PC-3 (cell line): ENCODE data around the gene PLD1. TPM values are rescaled to one million over a fixed set of nuclear protein-coding genes. Genes with fewer than 3 reads are reported as not detected.

Experiments
- ATAC-seq: fragments of 200-7000 bp; cut with Tn5 transposase; 2 replicates; pipeline ENCODE4 v1.9.1; 2020; ENCODE audit warnings: mild to moderate bottlenecking, moderate library complexity
- BruUV-seq: library from RNA; stranded (reverse); fragments of 400-500 nt; replicated peaks from 2 replicates; lab custom pipeline; 2021; lab: Mats Ljungman, UMichigan
- CTCF ChIA-PET: fragments of 300-600 bp; sonication (Branson Sonifier 250); formaldehyde crosslinking; loops from one replicate; lab custom pipeline; 2022; ENCODE audit warnings: antibody characterized with exemption; lab: Charles Lee
- POLR2A ChIA-PET: fragments of 300-600 bp; sonication (Branson Sonifier 250); formaldehyde crosslinking; loops from one replicate; lab custom pipeline; 2022; ENCODE audit warnings: antibody characterized with exemption; ENCODE audit not compliant: unreplicated experiment; lab: Charles Lee
- DNase-seq: peaks from one replicate; pipeline ENCODE4 v3.0.0-alpha.2; 2015
- H2AFZ ChIP-seq: fragments of 300-600 bp; sonication (generic); 2 replicates; pipeline ENCODE4 v1.6.0; 2016; ENCODE audit warnings: antibody characterized with exemption, low read length
- H3F3A ChIP-seq: fragments of 300-600 bp; sonication (generic); one replicate; pipeline ENCODE4 v1.6.0; 2017; ENCODE audit warnings: antibody characterized with exemption, low read length, control low read depth, mild to moderate bottlenecking; ENCODE audit not compliant: unreplicated experiment
- H3K27ac ChIP-seq: fragments of 300-600 bp; sonication (generic); 2 replicates; pipeline ENCODE4 v1.5.1; 2016; ENCODE audit warnings: mild to moderate bottlenecking, low read length
- H3K27me3 ChIP-seq: fragments of 300-600 bp; sonication (generic); 2 replicates; pipeline ENCODE4 v1.6.1; 2016; ENCODE audit warnings: low read length, mixed read lengths
- H3K36me3 ChIP-seq: fragments of 300-600 bp; sonication (generic); 2 replicates; pipeline ENCODE4 v1.6.1; 2016; ENCODE audit warnings: low read depth, mixed run types, low read length, mixed read lengths
- H3K4me1 ChIP-seq: fragments of 300-600 bp; sonication (generic); 2 replicates; pipeline ENCODE4 v1.5.1; 2016; ENCODE audit warnings: low read length; ENCODE audit not compliant: insufficient read depth
- H3K4me2 ChIP-seq: fragments of 300-600 bp; sonication (generic); 2 replicates; pipeline ENCODE4 v1.6.0; 2016; ENCODE audit warnings: low read length
- H3K4me3 ChIP-seq: fragments of 300-600 bp; sonication (generic); 2 replicates; pipeline ENCODE4 v1.5.1; 2016; ENCODE audit warnings: mild to moderate bottlenecking, low read length, mixed read lengths
- H3K79me2 ChIP-seq: fragments of 300-600 bp; sonication (generic); 2 replicates; pipeline ENCODE4 v1.6.1; 2017; ENCODE audit warnings: low read length, mixed read lengths
- H3K9ac ChIP-seq: fragments of 300-600 bp; sonication (generic); 2 replicates; pipeline ENCODE4 v1.6.0; 2016; ENCODE audit warnings: mild to moderate bottlenecking, low read length
- H3K9me2 ChIP-seq: fragments of 300-600 bp; sonication (generic); replicated peaks from 2 replicates; pipeline ENCODE4 v1.6.1; 2016; ENCODE audit warnings: mixed run types, low read length, mixed read lengths
- H3K9me3 ChIP-seq: fragments of 300-600 bp; sonication (generic); 2 replicates; pipeline ENCODE4 v1.6.1; 2016; ENCODE audit warnings: low read length, mixed read lengths
- H4K20me1 ChIP-seq: fragments of 300-600 bp; sonication (generic); 2 replicates; pipeline ENCODE4 v1.6.1; 2016; ENCODE audit warnings: low read length, mixed read lengths
- EZH2 ChIP-seq: fragments of 300-600 bp; sonication (generic); IDR thresholded peaks from one replicate; pipeline ENCODE4 v1.6.1; 2017; ENCODE audit warnings: antibody characterized with exemption, mild to moderate bottlenecking, low read length; ENCODE audit not compliant: unreplicated experiment
- EZH2phosphoT487 ChIP-seq: fragments of 300-600 bp; sonication (generic); IDR thresholded peaks from 2 replicates; pipeline ENCODE4 v1.6.1; 2018; ENCODE audit warnings: mild to moderate bottlenecking, antibody characterized with exemption, low read length, borderline replicate concordance
- intact Hi-C: fragments of 100-400 bp; cut with micrococcal nuclease; formaldehyde crosslinking; loops from 2 replicates; pipeline ENCODE4 v1.9.0; 2023
- total RNA-seq: library from RNA; depleted of rRNA; stranded (reverse); fragments of >200 nt; gene quantifications from 2 replicates; pipeline ENCODE4 v1.2.3, GENCODE V29; 2014
- TF ChIP-seq, protein P1 (sequence below): fragments of 300-600 bp; sonication (generic); conservative IDR thresholded peaks from 2 replicates; pipeline ENCODE4 v1.5.1; 2017; ENCODE audit warnings: antibody characterized with exemption, low read depth, mild to moderate bottlenecking, low read length

Gene PLD1
- total RNA-seq, 1 experiment from 2014 or later: 7.3 TPM

DNA sequence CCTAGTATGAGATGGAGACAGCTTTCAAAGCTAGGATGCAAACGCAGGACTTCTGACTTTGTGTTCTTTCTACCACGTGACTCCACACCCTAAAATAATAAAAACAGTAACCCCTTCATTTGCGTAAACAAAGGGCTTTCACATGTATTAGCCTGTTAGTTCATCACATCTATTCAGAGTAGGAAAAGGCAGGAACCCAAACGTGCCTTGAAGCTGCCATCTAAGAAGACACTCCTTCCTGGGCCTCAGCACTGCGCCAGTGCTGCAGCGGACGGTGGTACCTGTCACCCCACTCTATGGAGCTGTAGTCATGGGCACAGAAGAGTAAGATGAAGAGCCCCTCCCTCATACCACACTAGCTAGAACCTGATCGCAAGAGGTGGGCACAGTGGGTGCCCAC is 34.3 kb downstream of the PLD1 start:
- DNase-seq: no peak
- no peaks in the 10 kb centered on the region for H4K20me1 ChIP-seq
- no peak for TF ChIP-seq EZH2
- no peak for TF ChIP-seq EZH2phosphoT487
- TF ChIP-seq, protein P1, sequence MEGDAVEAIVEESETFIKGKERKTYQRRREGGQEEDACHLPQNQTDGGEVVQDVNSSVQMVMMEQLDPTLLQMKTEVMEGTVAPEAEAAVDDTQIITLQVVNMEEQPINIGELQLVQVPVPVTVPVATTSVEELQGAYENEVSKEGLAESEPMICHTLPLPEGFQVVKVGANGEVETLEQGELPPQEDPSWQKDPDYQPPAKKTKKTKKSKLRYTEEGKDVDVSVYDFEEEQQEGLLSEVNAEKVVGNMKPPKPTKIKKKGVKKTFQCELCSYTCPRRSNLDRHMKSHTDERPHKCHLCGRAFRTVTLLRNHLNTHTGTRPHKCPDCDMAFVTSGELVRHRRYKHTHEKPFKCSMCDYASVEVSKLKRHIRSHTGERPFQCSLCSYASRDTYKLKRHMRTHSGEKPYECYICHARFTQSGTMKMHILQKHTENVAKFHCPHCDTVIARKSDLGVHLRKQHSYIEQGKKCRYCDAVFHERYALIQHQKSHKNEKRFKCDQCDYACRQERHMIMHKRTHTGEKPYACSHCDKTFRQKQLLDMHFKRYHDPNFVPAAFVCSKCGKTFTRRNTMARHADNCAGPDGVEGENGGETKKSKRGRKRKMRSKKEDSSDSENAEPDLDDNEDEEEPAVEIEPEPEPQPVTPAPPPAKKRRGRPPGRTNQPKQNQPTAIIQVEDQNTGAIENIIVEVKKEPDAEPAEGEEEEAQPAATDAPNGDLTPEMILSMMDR: no peak
- no peak overlapping the region for H2AFZ ChIP-seq
- no peak for ATAC-seq
- no peaks in the 10 kb centered on the region for H3K36me3 ChIP-seq
- intact Hi-C loops: loop anchor here (10.0 kb wide), 1 partner anchor 811 kb away; no protein-coding TSS in a partner anchor
- BruUV-seq: no TSS peak
- H3K9ac ChIP-seq: no peak overlapping the region
- H3F3A ChIP-seq: no peaks in the 10 kb centered on the region
- H3K9me2 ChIP-seq: no peaks in the 10 kb centered on the region
- H3K4me1 ChIP-seq: peaks cover 21% of the 10 kb centered on the region
- H3K4me3 ChIP-seq: no peak overlapping the region
- H3K9me3 ChIP-seq: no peaks in the 10 kb centered on the region
- no peak overlapping the region for H3K4me2 ChIP-seq
- H3K27ac ChIP-seq: no peak overlapping the region
- CTCF ChIA-PET: interaction anchor here (0.6 to 1.2 kb wide), 3 partner anchors 13 to 814 kb away, joined by 3 to 4 read pairs (median 3); no protein-coding TSS in a partner anchor
- H3K79me2 ChIP-seq: no peaks in the 10 kb centered on the region
- H3K27me3 ChIP-seq: no peaks in the 10 kb centered on the region
- POLR2A ChIA-PET: no interaction called here

- CTCF ChIA-PET: no interaction called here
- H4K20me1 ChIP-seq: no peaks in the 10 kb centered on the region
- POLR2A ChIA-PET: no interaction called here
- no peak overlapping the region for H2AFZ ChIP-seq
- no TSS peak for BruUV-seq
- H3K4me3 ChIP-seq: no peak overlapping the region
- no peak for DNase-seq
- no peaks in the 10 kb centered on the region for H3K27me3 ChIP-seq
- no peaks in the 10 kb centered on the region for H3K79me2 ChIP-seq
- no peaks in the 10 kb centered on the region for H3K9me2 ChIP-seq
- no peak for TF ChIP-seq EZH2
- TF ChIP-seq, protein P1: no peak
- TF ChIP-seq EZH2phosphoT487: no peak
- no peaks in the 10 kb centered on the region for H3K36me3 ChIP-seq
- no peak overlapping the region for H3K4me2 ChIP-seq
- no peaks in the 10 kb centered on the region for H3K9me3 ChIP-seq
- no peak overlapping the region for H3K27ac ChIP-seq
- intact Hi-C loops: loop anchor here (10.0 kb wide), 1 partner anchor 810 kb away; no protein-coding TSS in a partner anchor
- no peak for ATAC-seq
- H3F3A ChIP-seq: no peaks in the 10 kb centered on the region
- H3K9ac ChIP-seq: no peak overlapping the region
- H3K4me1 ChIP-seq: peaks cover 21% of the 10 kb centered on the region
These were observed 35.8 kb downstream of the PLD1 start for GRCh38 chr3:171774521-171774920.

DNA sequence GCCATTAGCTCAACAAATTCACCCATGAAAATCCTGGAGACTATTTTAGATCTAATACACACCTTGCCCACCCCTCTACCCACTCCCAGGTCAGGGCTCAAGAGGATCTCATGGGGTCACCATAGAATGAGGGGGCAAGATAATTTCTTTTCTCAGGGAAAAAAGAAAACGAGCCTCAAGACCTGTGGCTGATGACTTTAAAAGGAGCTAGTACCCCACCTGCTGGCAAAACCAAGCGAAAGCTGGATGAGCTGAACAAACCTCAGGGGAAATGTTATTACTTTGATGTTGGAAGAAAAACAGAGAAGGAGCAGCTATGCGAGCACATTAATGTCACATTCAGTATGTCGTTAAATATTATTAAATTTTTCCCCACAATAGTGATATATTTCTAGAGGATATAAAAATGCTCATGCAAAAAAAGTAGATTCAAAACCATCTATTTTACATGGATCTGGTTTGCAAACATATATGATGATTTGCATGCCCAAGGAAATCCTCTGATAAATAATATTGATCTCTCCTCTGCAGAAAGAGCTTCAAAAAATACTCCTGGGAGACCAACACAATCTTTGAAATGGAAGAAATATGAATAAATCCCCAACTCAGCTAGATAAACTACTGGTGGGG is 37.7 kb downstream of the PLD1 start:
- Histone ChIP-seq H3K79me2 (no peaks in the 10 kb centered on the region), H3F3A (no peaks in the 10 kb centered on the region), H3K4me3 (no peak overlapping the region), H3K4me2 (peak overlapping the region; percentile 77; the same call in 1 of the 2 replicates), H4K20me1 (no peaks in the 10 kb centered on the region), H3K9me3 (no peaks in the 10 kb centered on the region), H3K36me3 (no peaks in the 10 kb centered on the region), H2AFZ (no peak overlapping the region), H3K4me1 (peaks cover 20% of the 10 kb centered on the region), H3K27ac (no peak overlapping the region), H3K9ac (no peak overlapping the region), H3K27me3 (no peaks in the 10 kb centered on the region), H3K9me2 (no peaks in the 10 kb centered on the region)
- TF ChIP-seq, protein P1: peak; percentile 91
- TF ChIP-seq EZH2phosphoT487: no peak
- ATAC-seq (peak; percentile 45), DNase-seq (peak; percentile 74)
- ChIA-PET CTCF (interaction anchor here (0.5 to 2.6 kb wide), 8 partner anchors 16 to 266 kb away, joined by 3 to 40 read pairs (median 5); no protein-coding TSS in a partner anchor), POLR2A (interaction anchor here (1.1 kb wide), 1 partner anchor 37 kb away, joined by 4 read pairs; no protein-coding TSS in a partner anchor)
- intact Hi-C loops: loop anchor here (1.0 to 10.0 kb wide), 2 partner anchors 126 to 808 kb away; no protein-coding TSS in a partner anchor
- no TSS peak for BruUV-seq
